Epithelial cell of esophagus (primary cell): ENCODE results near the gene ZNF846.
"Not testable (repeated sequence)": the region's sequence is repeated elsewhere in the genome, so short reads cannot be mapped to it uniquely, and the experiment has no call there.

Source experiments
- DNase-seq: peaks from one replicate; pipeline ENCODE4 v3.0.0; 2010; ENCODE audit warnings: low read depth
- H3K4me3 ChIP-seq: 2 replicates; pipeline ENCODE4 v1.5.1; 2011; ENCODE audit warnings: mild to moderate bottlenecking, low read length, control low read depth
- CTCF ChIP-seq: IDR thresholded peaks from 2 replicates; pipeline ENCODE4 v1.5.1; 2011; ENCODE audit warnings: low read depth, mild to moderate bottlenecking, low read length, control low read depth, inconsistent platforms; ENCODE audit not compliant: insufficient read depth; ENCODE audit errors: missing control alignments

ZNF846 gene

GRCh38 chr19:9725508-9726201 lies 42.9 kb downstream of the ZNF846 start:
- TF ChIP-seq CTCF: peak; percentile 7
- H3K4me3 ChIP-seq, DNase-seq: not testable (repeated sequence)

DNA sequence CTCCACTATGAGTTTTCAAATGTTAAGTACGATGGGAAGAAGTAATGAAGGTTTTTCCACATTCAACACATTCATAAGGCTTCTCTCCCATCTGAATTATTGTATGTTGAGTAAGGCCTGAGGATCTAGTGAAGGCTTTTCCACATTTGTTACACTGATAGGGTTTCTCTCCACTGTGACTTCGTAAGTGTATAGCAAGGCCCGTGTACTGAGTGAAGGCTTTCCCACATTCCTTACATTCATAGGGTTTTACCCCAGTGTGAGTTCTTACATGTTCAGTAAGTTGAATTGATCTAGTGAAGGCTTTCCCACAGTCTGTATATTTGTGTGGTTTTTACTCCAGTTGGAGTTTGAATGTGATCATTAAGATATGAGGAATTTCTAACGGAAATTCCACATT lies 44.4 kb downstream of the ZNF846 start:
- TF ChIP-seq CTCF: no peak
- no peak for DNase-seq

DNA sequence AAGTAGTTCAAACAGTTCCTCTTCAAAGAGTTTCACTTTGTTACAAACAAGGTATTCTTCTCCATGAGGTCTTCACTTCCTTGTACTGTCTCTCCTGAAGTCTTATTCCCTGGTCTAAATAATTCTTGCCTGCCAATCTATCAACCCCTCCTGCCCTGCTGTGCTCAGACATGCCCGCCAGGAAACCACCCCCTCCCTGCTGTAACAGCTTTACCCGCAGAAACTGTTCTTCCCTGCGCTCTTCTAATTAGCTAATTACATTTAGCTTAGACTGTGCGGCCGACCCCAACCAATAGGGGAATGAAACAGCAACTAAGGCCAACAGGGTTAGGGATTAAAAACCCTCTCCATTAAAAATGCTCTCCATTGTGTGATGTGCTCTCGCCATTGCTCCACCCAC lies 46.7 kb downstream of the ZNF846 start:
- peak; percentile 77 for DNase-seq
- no peak overlapping the region for H3K4me3 ChIP-seq
- no peak for TF ChIP-seq CTCF

More for the DNA sequence above, 44.4 kb downstream of the ZNF846 start:
- H3K4me3 ChIP-seq: no peak overlapping the region

DNA sequence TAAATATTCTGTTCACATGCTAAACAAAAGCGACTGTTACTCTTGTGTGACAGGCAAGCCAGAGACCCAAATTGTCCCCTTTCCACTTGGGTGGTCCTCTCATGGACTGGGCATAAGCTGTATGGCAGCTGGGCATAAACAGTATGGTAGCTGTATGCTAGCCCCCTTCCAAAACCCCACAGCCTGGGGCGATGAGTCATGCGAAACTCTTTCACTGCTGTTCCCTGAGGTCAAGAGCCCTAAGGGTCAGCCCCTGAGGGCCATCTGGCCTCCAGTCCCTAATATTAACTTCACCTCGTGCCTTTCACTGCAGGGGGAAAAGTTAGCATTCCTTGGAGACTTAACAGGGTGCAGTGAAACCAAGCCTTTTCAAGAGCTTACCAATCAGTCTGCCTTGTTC lies 48.0 kb downstream of the ZNF846 start:
- no peak for TF ChIP-seq CTCF

GRCh38 chr19:9711815-9712214 lies 56.7 kb downstream of the ZNF846 start:
- DNase-seq: no peak
- no peak for TF ChIP-seq CTCF
- H3K4me3 ChIP-seq: no peak overlapping the region

More for the DNA sequence above, 48.0 kb downstream of the ZNF846 start:
- no peak for DNase-seq
- no peak overlapping the region for H3K4me3 ChIP-seq

DNA sequence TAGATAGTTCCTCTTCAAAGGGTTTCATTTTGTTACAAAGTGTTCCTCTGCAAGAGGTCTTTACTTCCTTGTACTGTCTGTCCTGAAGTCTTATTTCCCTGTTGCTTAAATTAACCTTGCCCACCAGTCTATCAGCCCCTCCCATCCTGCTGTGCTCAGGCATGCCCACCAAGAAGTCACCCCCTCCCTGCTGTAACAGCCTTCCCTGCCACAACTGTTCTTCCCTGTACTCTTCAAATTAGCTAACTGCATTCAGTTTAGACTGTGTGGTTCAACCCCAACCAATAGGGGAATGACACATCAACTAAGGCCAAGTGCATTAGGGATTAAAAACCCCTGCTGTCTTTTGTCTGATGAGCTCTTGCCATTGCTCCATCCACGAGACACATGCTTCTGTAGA lies 59.2 kb downstream of the ZNF846 start:
- no peak overlapping the region for H3K4me3 ChIP-seq
- DNase-seq: peak; percentile 8
- no peak for TF ChIP-seq CTCF

DNA sequence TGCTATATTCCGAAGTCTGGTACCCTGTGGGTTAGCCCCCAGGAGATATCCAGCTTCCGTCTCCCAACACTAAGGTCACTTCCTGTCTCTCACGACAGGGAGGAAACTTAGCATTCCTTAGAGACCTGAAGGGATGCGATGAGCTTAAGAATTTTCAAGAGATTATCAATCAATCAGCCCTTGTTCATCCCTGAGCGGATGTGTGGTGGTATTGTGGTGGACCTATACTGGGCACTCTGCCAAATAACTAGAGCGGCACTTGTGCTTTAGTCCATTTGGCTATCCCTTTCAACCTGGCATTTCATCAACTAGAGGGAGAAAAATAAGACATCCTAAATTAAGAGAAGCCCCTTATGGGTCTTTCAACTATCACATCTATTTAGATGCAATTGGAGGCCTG lies 62.7 kb downstream of the ZNF846 start:
- DNase-seq: no peak
- TF ChIP-seq CTCF: no peak
- no peak overlapping the region for H3K4me3 ChIP-seq
